HG02588 (cell line): Measurements from ENCODE around the gene SPPL2B.
"Not testable (repeated sequence)": the region's sequence is repeated elsewhere in the genome, so short reads cannot be mapped to it uniquely, and the experiment has no call there.

Source experiments
- ATAC-seq: cut with Tn5 transposase; IDR thresholded peaks from one replicate; pipeline ENCODE4 v1.9.1; 2021; ENCODE audit warnings: mild to moderate bottlenecking, moderate library complexity; ENCODE audit not compliant: unreplicated experiment

Gene SPPL2B

GRCh38 chr19:2328401-2329148 lies at the start of gene SPPL2B, which contains the start of gene LSM7:
Gene SPPL2B, plus strand, starts transcription at chr19:2328684. Its CDS starts 26 bp downstream, at chr19:2328710.
Gene LSM7, minus strand, starts transcription at chr19:2328586. Its CDS starts 20 bp downstream, at chr19:2328566.
- ATAC-seq = peak; percentile 63

- no peak for ATAC-seq
Measured at GRCh38 chr19:2280633-2281264, 47.7 kb upstream of the SPPL2B start.

GRCh38 chr19:2281265-2282061 lies 47.0 kb upstream of the SPPL2B start:
- ATAC-seq = not testable (repeated sequence)

GRCh38 chr19:2282062-2282861 lies 46.2 kb upstream of the SPPL2B start, which contains the start of gene PEAK3:
Gene PEAK3, minus strand, starts transcription at chr19:2282175. Its CDS starts 1,244 bp downstream, at chr19:2280931.
- ATAC-seq = no peak

- ATAC-seq = no peak
Measured at GRCh38 chr19:2282862-2283237, 45.6 kb upstream of the SPPL2B start.

- ATAC-seq = no peak
Measured at GRCh38 chr19:2283835-2284507, 44.5 kb upstream of the SPPL2B start.

- no peak for ATAC-seq
Measured at GRCh38 chr19:2286402-2287140, 41.9 kb upstream of the SPPL2B start.

GRCh38 chr19:2287585-2288337 lies 40.7 kb upstream of the SPPL2B start:
- no peak for ATAC-seq

GRCh38 chr19:2288338-2288817 lies 40.1 kb upstream of the SPPL2B start:
- ATAC-seq = no peak

- ATAC-seq = no peak
Measured at GRCh38 chr19:2288818-2289713, 39.4 kb upstream of the SPPL2B start.

GRCh38 chr19:2289714-2290435 lies 38.6 kb upstream of the SPPL2B start:
- no peak for ATAC-seq

GRCh38 chr19:2290441-2291184 lies 37.9 kb upstream of the SPPL2B start:
- ATAC-seq = no peak

GRCh38 chr19:2291185-2291751 lies 37.2 kb upstream of the SPPL2B start:
- ATAC-seq = no peak

GRCh38 chr19:2294687-2295335 lies 33.7 kb upstream of the SPPL2B start:
- no peak for ATAC-seq

- ATAC-seq = no peak
Measured at GRCh38 chr19:2296141-2296540, 32.3 kb upstream of the SPPL2B start.
